Measurements from ENCODE around the gene JPT1.
A peak's percentile ranks its signal among the peaks of the same experiment; 100 is the strongest.
"Not testable (repeated sequence)": the region's sequence is repeated elsewhere in the genome, so short reads cannot be mapped to it uniquely, and the experiment has no call there.

Gene JPT1, protein sequence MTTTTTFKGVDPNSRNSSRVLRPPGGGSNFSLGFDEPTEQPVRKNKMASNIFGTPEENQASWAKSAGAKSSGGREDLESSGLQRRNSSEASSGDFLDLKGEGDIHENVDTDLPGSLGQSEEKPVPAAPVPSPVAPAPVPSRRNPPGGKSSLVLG

DNA sequence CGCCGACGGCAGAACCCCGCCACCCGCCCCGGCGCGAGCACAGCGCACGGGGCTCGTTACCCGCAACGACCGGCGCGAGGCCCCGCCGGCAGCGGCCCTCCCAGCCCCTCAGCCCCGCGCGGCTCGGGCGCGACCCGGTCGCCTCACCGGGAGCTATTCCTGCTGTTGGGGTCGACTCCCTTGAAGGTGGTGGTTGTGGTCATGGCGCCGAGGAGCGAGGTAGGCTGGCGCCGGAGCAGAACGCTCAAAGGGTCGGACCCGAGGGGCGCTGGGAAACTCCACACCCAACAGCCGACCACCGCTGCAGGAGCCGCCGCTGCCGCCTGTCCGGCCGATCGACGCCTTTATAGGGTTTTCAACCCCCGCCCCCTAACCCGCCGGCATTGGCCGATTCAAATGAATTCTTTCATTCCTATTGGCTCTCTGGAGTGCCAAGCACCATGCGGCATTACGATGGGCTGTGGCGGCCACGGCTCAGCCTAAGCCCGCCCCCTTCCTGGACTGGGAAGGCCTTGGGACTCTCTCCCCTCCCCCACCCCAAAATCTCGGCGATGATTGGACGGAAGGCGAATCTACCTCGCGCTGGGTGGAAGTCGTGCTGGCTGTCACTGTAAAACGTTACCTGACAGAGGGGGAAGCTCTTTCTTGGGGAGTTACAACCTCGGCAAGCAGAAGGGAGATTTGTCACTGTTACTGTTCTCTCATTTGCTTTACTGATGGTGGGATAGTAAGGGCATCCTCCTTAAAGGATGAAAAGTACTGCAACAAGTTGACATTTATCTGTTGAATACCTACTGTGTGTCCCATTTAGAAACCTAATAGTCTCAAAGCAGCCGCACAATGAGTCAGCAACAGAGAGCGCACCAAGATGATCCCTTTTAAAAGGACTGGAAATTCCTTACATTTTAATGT is at the start of gene JPT1:
JPT1 (minus strand) TSS at position 318 of the 912 bp plus-strand sequence; CDS start at position 203, 115 bp downstream.
- DNase-seq = peak; percentile 95

DNA sequence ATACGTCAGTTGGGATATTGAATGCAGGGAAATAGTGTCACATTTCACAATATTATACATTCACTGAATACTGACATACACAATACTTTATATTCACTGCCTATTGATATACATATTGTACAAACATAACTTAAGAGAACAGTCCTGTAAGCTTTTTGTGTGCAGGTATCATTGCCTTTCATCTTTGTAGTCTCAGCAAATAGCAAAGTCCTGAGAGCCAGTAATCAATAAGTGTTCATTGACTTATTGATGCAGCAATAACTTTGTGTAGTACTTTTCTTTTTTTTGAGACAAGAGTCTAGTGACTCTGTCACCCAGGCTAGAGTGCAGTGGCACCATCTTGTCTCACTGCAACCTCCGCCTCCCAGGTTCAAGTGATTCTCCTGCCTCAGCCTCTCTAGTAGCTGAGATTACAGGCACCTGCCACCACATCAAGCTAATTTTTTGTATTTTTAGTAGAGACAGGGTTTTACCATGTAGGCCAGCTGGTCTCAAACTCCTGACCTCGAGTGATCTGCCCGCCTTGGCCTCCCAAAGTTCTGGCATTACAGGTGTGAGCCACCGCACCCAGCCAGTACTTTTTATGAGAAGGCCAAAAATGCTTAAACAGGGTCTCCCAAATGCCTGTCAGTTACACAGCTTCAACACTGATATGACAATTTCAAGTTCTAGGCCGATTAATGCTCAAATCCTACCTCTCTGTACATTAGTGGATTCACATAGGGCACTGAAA is 45.7 kb upstream of the JPT1 start:
- no peak for DNase-seq

DNA sequence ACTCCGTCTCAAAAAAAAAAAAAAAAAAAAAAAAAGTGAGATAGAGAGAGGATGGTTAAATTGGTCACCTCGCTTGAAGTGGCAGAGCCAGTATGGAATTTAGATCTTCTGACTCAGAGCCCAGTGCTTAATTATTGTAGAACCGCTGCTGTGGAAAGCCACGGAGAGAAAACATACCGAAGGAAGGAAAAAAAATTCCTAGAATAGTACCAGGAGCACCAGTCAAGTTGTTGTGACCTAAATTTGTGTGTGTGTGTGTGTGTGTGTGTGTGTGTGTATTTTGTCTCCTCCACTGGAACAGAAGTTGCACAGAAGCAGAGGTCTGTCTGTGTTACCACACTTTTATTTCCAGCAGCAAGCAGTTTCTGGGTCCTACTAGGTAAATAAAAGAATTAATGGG is 40.6 kb upstream of the JPT1 start:
- DNase-seq = no peak

DNA sequence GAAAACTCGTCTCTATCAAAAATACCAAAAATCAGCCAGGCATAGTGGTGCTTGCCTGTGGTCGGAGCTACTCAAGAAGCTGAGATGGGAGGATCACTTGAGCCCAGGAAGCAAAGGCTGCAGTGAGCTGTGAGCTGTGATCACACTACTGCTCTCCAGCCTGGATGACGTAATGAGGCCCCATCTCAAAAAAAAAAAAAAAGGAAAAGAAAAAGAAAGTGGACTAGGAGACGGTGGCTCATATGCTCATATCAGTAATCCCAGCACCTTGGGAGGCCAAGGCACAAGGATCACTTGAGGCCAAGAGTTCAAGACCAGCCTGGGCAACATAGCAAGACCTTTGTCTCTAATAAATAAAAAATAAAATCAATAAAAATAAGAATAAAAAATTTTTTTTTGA is 37.3 kb upstream of the JPT1 start:
- DNase-seq = no peak

DNA sequence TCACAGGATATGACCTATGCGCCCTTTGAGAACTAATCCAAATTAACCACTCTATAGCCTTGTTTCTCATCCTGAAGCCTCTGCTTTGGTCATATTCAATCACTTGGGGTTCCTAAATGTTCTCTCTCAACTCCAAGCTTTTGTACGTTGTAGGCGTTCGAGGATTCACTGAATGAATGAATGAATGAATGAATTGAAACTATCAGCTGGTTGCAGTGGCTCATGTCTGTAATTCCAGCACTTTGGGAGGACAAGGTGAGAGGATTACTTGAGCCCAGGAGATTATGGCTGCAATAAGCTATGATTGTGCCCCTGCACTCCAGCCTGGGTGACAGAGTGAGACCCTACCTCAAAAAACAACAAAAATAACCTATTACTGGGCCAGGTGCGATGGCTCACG is 34.3 kb upstream of the JPT1 start:
- DNase-seq = no peak

DNA sequence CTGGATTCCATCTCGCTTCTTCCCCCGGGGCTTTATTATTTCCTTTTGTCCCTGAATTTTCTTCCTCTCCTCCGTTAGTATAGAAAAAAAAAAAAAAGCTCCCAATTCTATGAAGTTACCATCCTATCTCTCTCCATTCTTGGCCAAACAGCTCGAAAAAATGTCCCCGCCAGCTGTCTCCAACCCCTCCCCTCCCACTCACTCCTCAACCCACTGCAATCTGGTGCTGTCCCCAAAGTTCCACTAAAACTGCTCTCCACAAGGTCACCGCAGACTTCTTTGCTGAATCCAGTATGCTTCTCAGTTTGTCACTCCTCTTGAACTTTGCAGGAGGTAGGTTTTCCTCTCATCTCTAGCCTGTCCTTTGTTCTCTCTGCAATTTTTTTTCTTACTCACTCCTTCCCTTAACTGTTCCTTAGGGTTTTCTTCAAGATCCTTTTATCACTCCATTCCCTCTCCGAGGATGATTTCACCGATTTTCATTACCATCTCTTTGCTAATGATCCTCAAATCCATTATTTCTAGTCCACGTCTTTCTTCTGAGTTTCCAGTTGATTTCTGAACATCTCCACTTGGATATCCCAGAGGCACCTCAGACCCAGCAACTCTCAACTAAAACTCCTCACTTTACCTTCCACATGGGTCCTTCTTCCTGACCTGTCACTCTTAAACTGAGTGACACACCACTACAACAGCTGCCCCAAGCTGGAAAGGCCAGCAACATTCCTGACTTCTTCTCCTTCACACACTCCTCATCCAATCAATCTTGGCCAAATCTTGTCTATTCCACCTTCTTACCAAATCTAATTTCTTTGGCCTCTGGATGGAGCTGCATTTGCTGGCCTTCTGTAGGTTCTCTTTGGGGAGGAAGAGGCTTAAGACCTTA is 29.9 kb upstream of the JPT1 start:
- no peak for DNase-seq

DNA sequence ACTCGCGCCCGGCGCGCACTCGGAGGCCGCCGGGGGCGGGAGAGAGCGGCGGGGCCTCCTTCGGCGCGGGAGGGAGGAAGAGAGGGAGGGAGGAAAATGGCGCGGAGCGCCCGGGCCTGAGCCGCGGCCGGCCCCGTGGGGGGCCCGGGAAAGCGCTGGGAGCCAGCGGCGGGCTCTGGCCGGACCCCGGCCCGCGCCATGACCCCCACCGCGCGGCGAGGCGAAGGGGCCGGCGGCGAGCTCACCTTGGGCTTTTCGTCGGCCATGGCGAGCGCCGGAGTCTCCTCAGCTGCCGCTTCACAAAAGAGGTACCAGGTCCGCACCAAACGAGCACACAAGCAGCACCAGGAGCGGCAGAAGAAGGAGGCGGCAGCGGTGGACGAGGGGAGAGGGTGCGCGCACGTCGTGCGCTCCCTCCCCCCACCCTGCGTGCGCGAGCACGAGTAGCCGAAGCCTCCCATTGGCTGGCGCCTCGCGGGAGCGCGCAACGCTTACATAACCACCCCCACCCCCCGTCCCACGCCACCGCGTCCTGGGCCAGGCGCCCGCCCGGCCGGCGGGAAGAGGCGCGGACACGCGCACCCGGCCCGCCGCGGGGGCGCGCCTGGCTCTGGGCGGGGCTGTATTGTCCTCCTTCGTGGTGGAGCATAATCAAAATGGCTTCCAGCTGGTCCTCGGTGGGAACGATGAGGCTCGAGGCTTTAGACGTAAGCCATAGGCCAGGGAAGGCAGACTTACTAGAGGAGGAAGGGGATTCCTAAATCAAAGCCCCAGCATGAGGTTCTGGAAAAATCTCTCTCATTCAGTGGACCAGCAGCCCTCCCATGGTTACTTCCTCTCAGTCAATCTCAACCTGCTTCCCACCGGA is 28.5 kb upstream of the JPT1 start, which contains the start of gene SUMO2:
SUMO2 (minus strand) TSS at position 391 of the 868 bp plus-strand sequence; CDS start at position 266, 125 bp downstream.
- peak; percentile 95 for DNase-seq

DNA sequence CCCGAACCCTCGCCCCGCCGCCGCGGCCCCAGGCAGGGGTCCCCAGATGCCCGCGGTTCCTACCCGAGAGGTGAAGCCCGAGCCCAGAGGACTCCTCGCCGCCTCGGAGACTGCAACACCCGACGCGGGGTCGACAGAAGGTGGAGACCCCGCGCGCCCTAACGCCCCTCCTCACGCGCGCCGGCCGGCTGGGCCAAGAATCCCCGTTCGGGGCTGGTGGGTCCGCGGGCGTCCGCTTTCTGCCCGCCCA is 27.9 kb upstream of the JPT1 start:
- no peak for DNase-seq

DNA sequence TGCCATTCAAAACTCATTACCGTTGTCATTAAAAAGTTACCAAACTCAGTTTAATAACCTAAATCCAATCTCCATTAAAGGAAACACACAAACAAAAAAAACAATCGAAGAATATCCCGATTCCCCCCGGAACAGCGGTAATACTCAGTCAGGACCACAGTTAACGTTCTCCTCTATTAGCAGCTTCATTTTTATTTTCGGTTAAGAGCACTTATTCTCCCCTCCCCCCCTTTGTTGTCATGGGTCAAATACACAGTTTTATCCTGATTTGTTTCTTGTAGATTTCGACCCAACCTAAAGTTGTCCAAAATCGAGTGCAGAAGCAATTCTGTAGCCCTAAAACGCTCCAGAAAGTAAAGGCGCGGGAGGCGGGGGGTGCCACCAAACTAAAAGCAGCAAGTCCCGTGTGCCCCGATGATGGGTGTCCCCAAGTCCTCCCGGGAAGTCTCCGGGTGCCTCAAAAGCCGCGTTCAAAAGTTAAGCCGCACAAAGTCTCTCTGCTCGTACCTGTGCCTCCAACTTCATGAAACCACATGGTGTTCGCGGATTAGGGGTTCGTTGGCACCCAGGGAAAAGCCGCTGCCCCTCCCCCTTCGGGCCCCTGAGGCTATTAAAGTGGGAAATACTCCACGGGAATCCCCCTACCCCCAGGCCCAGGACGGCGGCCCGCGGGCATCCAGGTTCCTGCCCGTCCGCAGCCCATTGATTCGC is 27.5 kb upstream of the JPT1 start:
- peak; percentile 30 for DNase-seq

DNA sequence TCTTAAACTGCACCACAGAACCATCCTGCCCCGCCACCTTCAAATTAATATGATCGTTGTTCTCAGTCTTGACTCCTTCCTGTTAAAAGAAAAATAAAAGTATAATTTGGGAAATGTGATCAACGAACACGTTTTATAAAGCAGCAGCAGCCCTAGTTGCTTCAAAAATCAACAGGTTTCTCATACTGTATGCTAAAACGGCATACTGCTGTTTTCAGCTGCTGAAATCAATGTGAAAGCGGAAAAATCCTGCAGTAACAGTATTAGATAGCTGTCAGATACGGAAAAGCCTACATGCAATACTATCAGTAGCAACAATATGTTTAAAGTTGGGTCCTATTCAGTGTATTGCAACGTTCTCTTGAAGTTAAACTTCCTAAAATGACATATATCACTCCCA is 26.8 kb upstream of the JPT1 start:
- no peak for DNase-seq

DNA sequence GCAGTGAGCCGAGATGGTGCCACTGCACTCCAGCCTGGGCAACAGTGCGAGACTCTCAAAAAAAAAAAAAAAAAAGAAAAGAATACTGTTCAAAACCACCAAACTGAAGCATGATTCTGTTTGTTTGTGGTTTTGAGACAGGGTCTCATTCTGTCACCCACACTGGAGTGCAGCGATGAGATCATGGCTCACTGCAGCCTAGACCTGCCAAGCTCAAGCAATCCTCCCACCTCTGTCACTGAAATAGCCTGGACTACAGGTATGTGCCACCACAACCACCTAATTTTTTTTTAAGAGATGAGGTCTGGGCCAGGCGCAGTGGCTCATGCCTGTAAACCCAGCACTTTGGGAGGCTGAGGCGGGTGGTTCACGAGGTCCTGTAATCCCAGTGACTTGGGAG is 24.1 kb upstream of the JPT1 start:
- no peak for DNase-seq

DNA sequence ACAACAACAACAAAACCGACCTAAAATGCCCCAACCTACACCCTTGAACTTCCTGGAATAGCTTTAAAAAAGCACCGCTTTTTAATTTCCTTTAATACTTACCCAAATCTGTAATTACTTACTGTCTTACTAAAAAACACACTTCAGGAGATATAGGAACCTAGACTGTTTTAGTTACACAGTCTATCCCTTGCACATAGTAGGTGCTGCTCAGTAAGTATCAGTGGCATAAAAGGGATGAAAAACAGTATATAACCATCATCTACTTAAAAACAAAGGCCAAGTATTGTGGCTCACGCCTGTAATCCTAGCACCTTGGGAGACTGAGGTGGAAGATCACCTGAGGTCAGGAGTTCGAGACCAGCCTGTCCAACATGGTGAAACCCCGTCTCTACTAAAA is 22.3 kb upstream of the JPT1 start:
- no peak for DNase-seq

DNA sequence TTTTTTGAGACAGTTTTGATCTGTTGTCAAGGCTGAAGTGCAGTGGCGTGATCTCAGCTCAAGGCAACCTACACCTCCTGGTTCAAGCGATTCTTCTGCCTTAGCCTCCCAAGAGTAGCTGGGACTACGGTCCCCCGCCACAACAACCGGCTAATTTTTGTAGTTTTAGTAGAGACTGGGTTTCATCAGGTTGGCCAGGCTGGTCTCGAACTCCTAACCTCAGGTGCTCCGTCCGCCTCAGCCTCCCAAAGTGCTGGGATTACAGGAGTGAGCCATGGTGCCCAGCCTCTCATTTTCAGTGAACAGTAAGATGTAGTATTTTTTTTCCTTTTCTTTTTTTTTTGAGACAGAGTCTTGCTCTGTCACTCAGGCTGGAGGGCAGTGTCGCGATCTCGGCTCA is 20.7 kb upstream of the JPT1 start:
- no peak for DNase-seq

DNA sequence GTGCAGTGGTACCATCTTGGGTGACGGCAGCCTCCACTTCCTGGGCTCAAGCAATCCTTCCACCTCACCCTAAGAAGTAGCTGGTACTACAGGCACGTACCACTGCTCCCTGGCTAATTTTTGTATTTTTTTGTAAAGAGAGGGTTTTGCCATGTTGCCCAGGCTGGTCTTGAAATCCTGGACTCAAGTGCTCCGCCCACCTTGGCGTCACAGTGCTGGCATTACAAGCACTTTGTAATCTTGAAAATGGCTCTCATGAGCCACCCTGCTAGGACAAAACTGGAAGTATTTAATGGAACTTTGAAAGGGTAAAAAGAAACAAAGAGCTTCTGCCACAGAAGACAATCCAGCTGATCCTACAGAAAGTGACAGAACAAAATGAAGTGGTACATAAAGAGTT is 19.2 kb upstream of the JPT1 start:
- no peak for DNase-seq

DNA sequence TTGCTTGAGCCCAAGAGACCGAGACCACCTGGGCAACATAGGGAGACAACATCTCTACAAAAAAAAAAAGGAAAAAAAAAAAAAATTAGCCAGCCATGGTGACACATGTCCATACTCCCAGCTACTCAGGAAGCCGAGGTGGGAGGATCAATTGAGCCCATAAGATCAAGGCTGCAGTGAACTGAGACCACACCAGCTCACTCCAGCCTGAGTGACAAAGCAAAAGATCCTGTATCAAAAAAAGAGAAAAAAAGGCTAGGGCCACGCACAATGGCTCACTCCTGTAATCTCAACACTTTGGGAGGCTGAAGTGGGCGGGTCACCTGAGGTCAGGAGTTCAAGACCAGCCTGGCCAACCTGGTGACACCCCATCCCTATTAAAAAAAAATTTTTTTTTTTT is 14.7 kb upstream of the JPT1 start:
- no peak for DNase-seq

DNA sequence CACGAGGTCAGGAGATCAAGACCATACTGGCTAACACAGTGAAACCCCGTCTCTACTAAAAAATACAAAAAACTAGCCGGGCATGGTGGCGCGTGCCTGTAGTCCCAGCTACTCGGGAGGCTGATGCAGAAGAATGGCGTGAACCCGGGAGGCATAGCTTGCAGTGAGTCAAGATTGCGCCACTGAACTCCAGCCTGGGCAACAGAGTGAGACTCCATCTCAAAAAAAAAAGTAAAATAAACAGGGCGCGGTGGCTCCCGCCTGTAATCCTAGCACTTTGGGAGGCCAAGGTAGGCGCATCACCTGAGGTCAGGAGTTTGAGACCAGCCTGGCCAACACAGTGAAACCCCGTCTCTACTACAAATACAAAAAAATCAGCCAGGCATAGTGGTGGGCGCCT is 10.3 kb upstream of the JPT1 start:
- DNase-seq = not testable (repeated sequence)

DNA sequence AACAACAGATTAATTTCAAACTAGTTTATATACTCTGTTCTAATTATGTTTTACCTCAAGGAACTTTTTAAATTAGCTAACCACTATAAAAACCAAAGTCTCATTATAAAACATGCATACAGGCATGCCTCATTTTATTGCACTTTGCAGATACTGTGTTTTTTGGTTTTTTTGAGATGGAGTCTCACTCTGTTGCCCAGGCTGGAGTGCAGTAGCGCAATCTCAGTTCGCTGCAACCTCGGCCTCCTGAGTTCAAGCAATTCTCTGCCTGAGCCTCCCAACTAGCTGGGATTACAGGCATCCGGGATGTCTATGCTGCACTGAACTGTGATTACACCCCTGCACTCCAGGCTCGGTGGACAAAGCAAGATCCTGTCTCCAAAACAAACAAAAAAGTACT is 8.8 kb upstream of the JPT1 start:
- no peak for DNase-seq

DNA sequence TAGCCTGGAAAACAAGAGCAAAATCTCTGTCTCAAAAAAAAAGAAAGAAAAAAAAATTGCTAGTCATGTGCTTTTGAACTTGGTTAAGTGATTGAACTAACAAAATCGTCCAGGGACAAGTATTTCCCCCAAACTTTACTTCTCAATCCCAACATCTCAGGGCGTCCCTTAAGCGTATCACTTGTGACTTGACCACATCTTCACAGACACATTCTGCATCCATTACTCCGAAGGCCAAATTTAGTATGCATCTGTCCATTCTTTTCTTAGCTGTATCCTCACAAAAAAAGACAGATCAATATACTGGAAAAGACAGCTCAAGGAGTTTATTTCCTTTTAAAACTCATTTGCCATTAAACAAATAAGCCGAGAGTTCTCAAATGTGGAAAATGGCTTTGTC is 5.9 kb upstream of the JPT1 start:
- no peak for DNase-seq

DNA sequence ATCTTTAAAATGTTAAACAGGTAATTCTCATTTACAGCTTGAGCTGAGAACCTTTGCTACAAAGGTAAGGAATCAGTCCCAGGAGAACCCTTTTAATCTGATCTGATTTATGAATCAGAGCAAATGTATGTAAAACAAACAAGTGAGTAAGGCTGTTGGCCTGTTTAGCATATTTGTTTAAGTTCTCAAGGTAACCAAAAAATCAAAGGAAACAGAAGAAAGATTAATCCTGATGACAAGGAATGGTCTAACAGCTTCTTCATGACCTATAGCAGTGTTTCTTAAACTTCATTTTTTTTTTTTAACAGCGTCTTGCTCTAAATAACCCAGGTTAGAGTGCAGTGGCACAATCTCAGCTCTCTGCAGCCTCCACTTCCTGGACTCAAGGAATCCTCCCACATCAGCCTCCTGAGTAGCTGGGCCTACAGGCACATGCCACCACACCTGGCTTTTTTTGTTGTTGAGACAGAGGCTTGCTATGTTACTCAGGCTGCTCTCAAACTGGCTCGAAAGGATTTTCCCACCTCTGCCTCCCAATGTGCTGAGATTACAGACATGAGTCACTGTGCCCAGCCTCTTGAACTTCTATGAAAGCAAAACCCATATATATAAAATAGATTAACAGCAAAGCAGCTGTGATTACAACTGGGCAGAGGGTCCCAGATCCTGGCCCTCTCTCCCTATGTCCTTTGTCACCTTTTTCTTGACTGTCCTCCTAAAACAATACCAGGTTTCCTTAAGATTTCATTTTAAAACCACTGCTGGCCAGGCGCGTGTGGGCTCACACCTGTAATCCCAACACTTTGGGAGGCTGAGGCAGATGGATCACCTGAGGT is 5.1 kb upstream of the JPT1 start:
- no peak for DNase-seq

DNA sequence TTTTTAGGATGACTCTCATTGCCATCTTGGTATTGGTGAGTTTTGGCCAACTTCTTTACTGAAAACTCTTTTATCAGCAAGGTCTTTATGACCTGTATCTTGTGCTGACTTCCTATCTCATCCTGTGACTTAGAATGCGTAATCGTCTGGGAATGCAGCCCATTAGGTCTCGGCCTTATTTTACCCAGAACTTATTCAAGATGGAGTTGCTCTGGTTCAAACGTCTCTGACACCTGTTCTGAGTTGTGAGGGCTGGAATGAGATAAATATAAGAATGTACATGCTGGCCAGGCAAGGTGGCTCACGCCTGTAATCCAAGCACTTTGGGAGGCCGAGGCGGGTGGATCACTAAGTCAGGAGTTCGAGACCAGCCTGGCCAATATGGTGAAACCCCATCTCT is 4.2 kb upstream of the JPT1 start:
- not testable (repeated sequence) for DNase-seq
